Right ventricle myocardium inferior (tissue), 1 donor: ENCODE results near the gene AP2M1. TPM values are rescaled to one million over a fixed set of nuclear protein-coding genes. Genes with fewer than 3 reads are reported as not detected.
"Not testable (repeated sequence)": the region's sequence is repeated elsewhere in the genome, so short reads cannot be mapped to it uniquely, and the experiment has no call there.

Experiments used
- ATAC-seq: fragments of 200-7000 bp; cut with Tn5 transposase; one replicate; pipeline ENCODE4 v1.9.1; 2020; ENCODE audit warnings: mild to moderate bottlenecking, moderate library complexity
- DNase-seq: peaks from one replicate; pipeline ENCODE4 v3.0.0; 2021; ENCODE audit errors: missing footprints
- intact Hi-C: fragments of 100-400 bp; cut with DNase I; formaldehyde crosslinking; loops from one replicate; pipeline ENCODE4 v1.11.0; 2022
- total RNA-seq: library from RNA; stranded (reverse); fragmentation: NEBNext Ultra II Directional; extraction: Animal tissue kit (Norgen Biotek cat#: 25700); gene quantifications from one replicate; pipeline ENCODE4 v1.2.1, GENCODE V29; 2021
- donor health status: DM: no; HTN: yes; CAD: no; lungs with severe emphysema.

AP2M1 gene
- total RNA-seq, 1 donor from 2014 or later, result 269 TPM

GRCh38 chr3:184154885-184155643, 19.6 kb upstream of the AP2M1 start, which contains the start of gene DVL3:
Gene DVL3 (plus strand): TSS chr3:184155377. CDS start chr3:184155636, 259 bp downstream.
- intact Hi-C loops, result loop anchor here (1.0 to 2.0 kb wide), 4 partner anchors 20 to 94 kb away; partner anchors contain the start of genes ABCF3, AP2M1, EEF1AKMT4 and EIF2B5
- DNase-seq, result peak; percentile 85
- ATAC-seq, result peak; percentile 90

- intact Hi-C loops, result loop anchor here (1.0 to 2.0 kb wide), 4 partner anchors 19 to 93 kb away; partner anchors contain the start of genes ABCF3, AP2M1, EEF1AKMT4 and EIF2B5
- peak; percentile 6 for ATAC-seq
- DNase-seq, result no peak
Measured at GRCh38 chr3:184155644-184156521, 18.8 kb upstream of the AP2M1 start.

GRCh38 chr3:184156522-184156955, 18.1 kb upstream of the AP2M1 start:
- ATAC-seq (peak; percentile 57), DNase-seq (no peak)
- intact Hi-C loops, result no loop called here

GRCh38 chr3:184157206-184157605, 17.4 kb upstream of the AP2M1 start:
- ATAC-seq (no peak), DNase-seq (no peak)
- intact Hi-C loops, result no loop called here

GRCh38 chr3:184158404-184158803, 16.3 kb upstream of the AP2M1 start:
- DNase-seq (no peak), ATAC-seq (no peak)
- intact Hi-C loops, result no loop called here

GRCh38 chr3:184160456-184160855, 14.2 kb upstream of the AP2M1 start:
- intact Hi-C loops, result no loop called here
- ATAC-seq (peak; percentile 1), DNase-seq (no peak)

- intact Hi-C loops, DNase-seq: not testable (repeated sequence)
- peak; percentile 29 for ATAC-seq
Measured at GRCh38 chr3:184162571-184163070, 12.0 kb upstream of the AP2M1 start.

- intact Hi-C loops, result no loop called here
- no peak for ATAC-seq
- DNase-seq, result no peak
Measured at GRCh38 chr3:184164648-184165330, 9.9 kb upstream of the AP2M1 start.

GRCh38 chr3:184165543-184165942, 9.1 kb upstream of the AP2M1 start:
- ATAC-seq (no peak), DNase-seq (no peak)
- intact Hi-C loops, result no loop called here

GRCh38 chr3:184166671-184167070, 8.0 kb upstream of the AP2M1 start:
- intact Hi-C loops, result no loop called here
- no peak for ATAC-seq
- DNase-seq, result no peak

- ATAC-seq (no peak), DNase-seq (no peak)
- intact Hi-C loops, result no loop called here
Measured at GRCh38 chr3:184167786-184168185, 6.9 kb upstream of the AP2M1 start.

- ATAC-seq (no peak), DNase-seq (no peak)
- intact Hi-C loops, result no loop called here
Measured at GRCh38 chr3:184168363-184169120, 6.1 kb upstream of the AP2M1 start.

- no peak for ATAC-seq
- intact Hi-C loops, result no loop called here
- no peak for DNase-seq
Measured at GRCh38 chr3:184169896-184170875, 4.5 kb upstream of the AP2M1 start.

GRCh38 chr3:184171562-184171961, 3.1 kb upstream of the AP2M1 start:
- intact Hi-C loops, result no loop called here
- DNase-seq (no peak), ATAC-seq (no peak)

- ATAC-seq, result no peak
- no peak for DNase-seq
- intact Hi-C loops, result no loop called here
Measured at GRCh38 chr3:184172681-184173373, 1.8 kb upstream of the AP2M1 start.

GRCh38 chr3:184173374-184173722, 1.3 kb upstream of the AP2M1 start:
- intact Hi-C loops, result no loop called here
- DNase-seq (no peak), ATAC-seq (no peak)

- no peak for DNase-seq
- intact Hi-C loops, result loop anchor here (2.0 kb wide), 2 partner anchors 19 to 39 kb away; partner anchors contain the start of genes DVL3 and EIF2B5
- no peak for ATAC-seq
Measured at GRCh38 chr3:184174284-184174645, 390 bp upstream of the AP2M1 start.
